D341Med (cell line): Measurements from ENCODE around the gene MAP7.

Experiments used
- DNase-seq: peaks from one replicate; pipeline ENCODE4 v3.0.0; 2012; ENCODE audit warnings: low spot score

MAP7 gene

GRCh38 chr6:136294621-136295020 lies 255.6 kb downstream of the MAP7 start:
- DNase-seq, result no peak
